Stimulated activated CD8-positive, alpha-beta memory T cell treated with anti-CD3 and anti-CD28 coated beads, Interleukin-7, amount 100 ng/mL, for 24 hours (primary cell): ENCODE results near the gene TNS3.

Experiments
- DNase-seq: peaks from one replicate; pipeline ENCODE4 v3.0.0-alpha.2; 2020; ENCODE audit warnings: low read depth

TNS3 gene

DNA sequence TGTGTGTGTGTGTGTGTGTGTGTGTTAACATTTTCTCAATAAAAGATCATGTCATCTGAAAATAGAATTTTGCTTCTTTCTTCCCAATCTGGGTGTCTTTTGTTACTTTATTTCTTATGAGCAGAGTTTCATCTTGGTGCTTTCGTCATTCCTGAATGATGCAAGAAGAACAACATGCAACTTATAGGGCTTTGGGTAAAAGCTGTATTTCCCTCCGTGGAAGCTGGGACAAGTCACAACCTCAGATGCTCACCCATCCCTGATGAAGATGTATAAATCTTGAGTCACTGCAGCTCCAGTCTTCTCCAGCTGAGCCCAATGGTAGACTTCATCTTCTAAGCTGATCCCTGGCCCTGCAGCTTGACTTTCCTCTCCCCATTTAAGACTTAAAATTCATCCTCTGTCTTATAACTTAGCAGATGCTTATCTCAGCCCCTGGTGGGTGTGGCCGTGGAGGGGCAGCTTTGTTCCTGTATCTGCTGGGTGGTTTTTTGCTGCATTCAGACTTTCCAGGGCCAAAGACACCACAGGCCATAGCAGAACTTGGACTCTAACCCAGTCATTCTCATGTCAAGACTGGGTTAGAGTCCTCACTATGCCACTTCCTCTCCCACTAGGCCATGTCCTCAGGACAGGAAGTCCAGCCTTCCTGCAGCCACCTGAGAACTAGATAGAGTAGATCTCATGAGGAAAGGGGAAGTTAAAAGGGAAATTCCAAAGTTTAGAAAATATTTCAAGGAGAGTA lies 356.4 kb downstream of the TNS3 start:
- DNase-seq = no peak
